H1 (cell line): ENCODE measurements around the gene TRPT1. TPM values are rescaled to one million over a fixed set of nuclear protein-coding genes. Genes with fewer than 3 reads are reported as not detected.

Source experiments
- GABPA ChIP-seq: IDR thresholded peaks from 2 replicates; pipeline ENCODE4 v1.6.1; 2011; ENCODE audit warnings: mild to moderate bottlenecking, low read length, moderate library complexity, borderline replicate concordance; ENCODE audit not compliant: insufficient read depth
- JUND ChIP-seq: IDR thresholded peaks from 2 replicates; pipeline ENCODE4 v1.6.1; 2011; ENCODE audit warnings: mild to moderate bottlenecking, improper control_type of control experiment, low read length
- KDM4A ChIP-seq: IDR thresholded peaks from one replicate; pipeline ENCODE4 v1.7.1; 2012; ENCODE audit warnings: low read depth, mild to moderate bottlenecking, moderate library complexity, low read length, inconsistent platforms; ENCODE audit not compliant: severe bottlenecking
- KDM5A ChIP-seq: fragments of 200-600 bp; IDR thresholded peaks from 2 replicates; pipeline ENCODE4 v1.7.1; 2012; ENCODE audit warnings: mild to moderate bottlenecking, low read length, inconsistent platforms, mixed read lengths
- SP4 ChIP-seq: IDR thresholded peaks from 2 replicates; pipeline ENCODE4 v1.6.1; 2012; ENCODE audit warnings: low read length, inconsistent platforms
- polyA plus RNA-seq, 7 experiments: library from polyadenylated mRNA; depleted of rRNA in 3 of 7; stranded (reverse) in 5 of 7; unstranded in 2 of 7; fragments of >200 nt in 5 of 7; fragments of 200-250 nt in 2 of 7; gene quantifications; 1 replicate in 5 of 7; 2 replicates in 1 of 7; 4 replicates in 1 of 7; pipeline versions ENCODE4 v1.2.1 to v1.2.3, GENCODE V29; 2011 to 2013; ENCODE audit warnings: missing spikeins in 2 of 7, mixed read lengths in 2 of 7
- total RNA-seq: library from RNA; stranded (reverse); fragmentation: NEBNext Ultra II Directional; extraction: Animal tissue kit (Norgen Biotek cat#: 25700); gene quantifications from 2 replicates; pipeline ENCODE4 v1.2.1, GENCODE V29; 2021
- TF ChIP-seq, protein P1 (sequence below): fragments of 300-600 bp; sonication (generic); IDR thresholded peaks from 2 replicates; pipeline ENCODE4 v1.7.1; 2012; ENCODE audit warnings: low read length, moderate library complexity, mild to moderate bottlenecking, inconsistent platforms; ENCODE audit not compliant: insufficient replicate concordance
- TF ChIP-seq, protein P2 (sequence below): IDR thresholded peaks from 2 replicates; pipeline ENCODE4 v1.6.1; 2012; ENCODE audit warnings: inconsistent platforms

The TRPT1 gene
- total and polyA plus RNA-seq, 2 of the 8 experiments (the other 6 are each of a cell fraction or from before 2014, with no cell fraction given), result 34.5 to 74.6 TPM

DNA sequence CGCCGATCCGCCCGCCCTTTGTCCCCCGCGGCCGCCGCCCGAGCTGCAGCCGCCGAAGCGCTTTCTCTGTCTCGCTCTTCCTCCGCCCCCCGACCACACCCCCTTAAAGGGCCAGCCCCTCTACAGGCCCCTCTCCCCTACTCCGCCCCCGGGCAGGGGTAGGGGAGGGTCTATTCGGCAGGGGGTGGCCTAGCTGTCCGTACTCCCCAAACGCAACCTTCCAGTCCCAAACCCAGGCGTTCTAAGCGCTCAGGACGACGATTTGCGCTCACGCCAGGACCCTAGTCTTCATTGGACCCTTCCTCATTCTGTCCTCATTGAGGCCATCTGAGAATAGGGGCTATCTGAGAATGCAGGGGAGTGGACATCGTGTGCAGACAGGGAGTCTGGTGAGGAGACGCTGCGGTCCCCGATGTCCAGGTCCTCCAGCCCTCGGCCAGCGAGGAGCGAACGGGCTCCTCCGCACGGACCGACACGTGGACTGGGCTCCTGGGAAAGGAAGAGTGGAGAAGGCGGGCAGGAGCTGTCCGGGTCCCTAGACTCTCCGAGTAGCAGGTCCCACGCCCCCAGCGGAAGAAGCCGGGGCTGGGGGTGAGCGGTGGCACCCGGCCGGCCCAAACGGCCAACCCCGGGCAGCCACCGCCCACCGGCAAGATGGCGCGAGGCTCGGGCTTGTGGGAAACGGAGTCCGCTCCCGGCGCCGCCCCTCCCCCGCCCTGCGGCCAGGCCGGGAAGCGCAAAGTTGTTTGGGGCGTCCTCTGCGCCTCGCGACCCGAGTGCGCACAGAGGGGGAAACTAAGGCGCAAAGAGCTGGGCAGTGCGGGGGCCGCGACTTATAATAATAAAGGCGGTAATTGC, 21.1 kb upstream of the TRPT1 start, which contains the start of gene PPP1R14B (continued):
- TF ChIP-seq, protein P1, sequence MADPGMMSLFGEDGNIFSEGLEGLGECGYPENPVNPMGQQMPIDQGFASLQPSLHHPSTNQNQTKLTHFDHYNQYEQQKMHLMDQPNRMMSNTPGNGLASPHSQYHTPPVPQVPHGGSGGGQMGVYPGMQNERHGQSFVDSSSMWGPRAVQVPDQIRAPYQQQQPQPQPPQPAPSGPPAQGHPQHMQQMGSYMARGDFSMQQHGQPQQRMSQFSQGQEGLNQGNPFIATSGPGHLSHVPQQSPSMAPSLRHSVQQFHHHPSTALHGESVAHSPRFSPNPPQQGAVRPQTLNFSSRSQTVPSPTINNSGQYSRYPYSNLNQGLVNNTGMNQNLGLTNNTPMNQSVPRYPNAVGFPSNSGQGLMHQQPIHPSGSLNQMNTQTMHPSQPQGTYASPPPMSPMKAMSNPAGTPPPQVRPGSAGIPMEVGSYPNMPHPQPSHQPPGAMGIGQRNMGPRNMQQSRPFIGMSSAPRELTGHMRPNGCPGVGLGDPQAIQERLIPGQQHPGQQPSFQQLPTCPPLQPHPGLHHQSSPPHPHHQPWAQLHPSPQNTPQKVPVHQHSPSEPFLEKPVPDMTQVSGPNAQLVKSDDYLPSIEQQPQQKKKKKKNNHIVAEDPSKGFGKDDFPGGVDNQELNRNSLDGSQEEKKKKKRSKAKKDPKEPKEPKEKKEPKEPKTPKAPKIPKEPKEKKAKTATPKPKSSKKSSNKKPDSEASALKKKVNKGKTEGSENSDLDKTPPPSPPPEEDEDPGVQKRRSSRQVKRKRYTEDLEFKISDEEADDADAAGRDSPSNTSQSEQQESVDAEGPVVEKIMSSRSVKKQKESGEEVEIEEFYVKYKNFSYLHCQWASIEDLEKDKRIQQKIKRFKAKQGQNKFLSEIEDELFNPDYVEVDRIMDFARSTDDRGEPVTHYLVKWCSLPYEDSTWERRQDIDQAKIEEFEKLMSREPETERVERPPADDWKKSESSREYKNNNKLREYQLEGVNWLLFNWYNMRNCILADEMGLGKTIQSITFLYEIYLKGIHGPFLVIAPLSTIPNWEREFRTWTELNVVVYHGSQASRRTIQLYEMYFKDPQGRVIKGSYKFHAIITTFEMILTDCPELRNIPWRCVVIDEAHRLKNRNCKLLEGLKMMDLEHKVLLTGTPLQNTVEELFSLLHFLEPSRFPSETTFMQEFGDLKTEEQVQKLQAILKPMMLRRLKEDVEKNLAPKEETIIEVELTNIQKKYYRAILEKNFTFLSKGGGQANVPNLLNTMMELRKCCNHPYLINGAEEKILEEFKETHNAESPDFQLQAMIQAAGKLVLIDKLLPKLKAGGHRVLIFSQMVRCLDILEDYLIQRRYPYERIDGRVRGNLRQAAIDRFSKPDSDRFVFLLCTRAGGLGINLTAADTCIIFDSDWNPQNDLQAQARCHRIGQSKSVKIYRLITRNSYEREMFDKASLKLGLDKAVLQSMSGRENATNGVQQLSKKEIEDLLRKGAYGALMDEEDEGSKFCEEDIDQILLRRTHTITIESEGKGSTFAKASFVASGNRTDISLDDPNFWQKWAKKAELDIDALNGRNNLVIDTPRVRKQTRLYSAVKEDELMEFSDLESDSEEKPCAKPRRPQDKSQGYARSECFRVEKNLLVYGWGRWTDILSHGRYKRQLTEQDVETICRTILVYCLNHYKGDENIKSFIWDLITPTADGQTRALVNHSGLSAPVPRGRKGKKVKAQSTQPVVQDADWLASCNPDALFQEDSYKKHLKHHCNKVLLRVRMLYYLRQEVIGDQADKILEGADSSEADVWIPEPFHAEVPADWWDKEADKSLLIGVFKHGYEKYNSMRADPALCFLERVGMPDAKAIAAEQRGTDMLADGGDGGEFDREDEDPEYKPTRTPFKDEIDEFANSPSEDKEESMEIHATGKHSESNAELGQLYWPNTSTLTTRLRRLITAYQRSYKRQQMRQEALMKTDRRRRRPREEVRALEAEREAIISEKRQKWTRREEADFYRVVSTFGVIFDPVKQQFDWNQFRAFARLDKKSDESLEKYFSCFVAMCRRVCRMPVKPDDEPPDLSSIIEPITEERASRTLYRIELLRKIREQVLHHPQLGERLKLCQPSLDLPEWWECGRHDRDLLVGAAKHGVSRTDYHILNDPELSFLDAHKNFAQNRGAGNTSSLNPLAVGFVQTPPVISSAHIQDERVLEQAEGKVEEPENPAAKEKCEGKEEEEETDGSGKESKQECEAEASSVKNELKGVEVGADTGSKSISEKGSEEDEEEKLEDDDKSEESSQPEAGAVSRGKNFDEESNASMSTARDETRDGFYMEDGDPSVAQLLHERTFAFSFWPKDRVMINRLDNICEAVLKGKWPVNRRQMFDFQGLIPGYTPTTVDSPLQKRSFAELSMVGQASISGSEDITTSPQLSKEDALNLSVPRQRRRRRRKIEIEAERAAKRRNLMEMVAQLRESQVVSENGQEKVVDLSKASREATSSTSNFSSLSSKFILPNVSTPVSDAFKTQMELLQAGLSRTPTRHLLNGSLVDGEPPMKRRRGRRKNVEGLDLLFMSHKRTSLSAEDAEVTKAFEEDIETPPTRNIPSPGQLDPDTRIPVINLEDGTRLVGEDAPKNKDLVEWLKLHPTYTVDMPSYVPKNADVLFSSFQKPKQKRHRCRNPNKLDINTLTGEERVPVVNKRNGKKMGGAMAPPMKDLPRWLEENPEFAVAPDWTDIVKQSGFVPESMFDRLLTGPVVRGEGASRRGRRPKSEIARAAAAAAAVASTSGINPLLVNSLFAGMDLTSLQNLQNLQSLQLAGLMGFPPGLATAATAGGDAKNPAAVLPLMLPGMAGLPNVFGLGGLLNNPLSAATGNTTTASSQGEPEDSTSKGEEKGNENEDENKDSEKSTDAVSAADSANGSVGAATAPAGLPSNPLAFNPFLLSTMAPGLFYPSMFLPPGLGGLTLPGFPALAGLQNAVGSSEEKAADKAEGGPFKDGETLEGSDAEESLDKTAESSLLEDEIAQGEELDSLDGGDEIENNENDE, result no peak
- TF ChIP-seq JUND (no peak), KDM4A (peak; percentile 64), SP4 (no peak), GABPA (0 out of 2 replicates have a peak, but pooled peaks have one; percentile 19), KDM5A (no peak)
- TF ChIP-seq, protein P2, sequence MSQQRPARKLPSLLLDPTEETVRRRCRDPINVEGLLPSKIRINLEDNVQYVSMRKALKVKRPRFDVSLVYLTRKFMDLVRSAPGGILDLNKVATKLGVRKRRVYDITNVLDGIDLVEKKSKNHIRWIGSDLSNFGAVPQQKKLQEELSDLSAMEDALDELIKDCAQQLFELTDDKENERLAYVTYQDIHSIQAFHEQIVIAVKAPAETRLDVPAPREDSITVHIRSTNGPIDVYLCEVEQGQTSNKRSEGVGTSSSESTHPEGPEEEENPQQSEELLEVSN, result peak; percentile 56; the same call in 1 of the 2 replicates
- TF ChIP-seq, all 59 proteins: peak for 17
